ENCODE results near the gene EXOC6B. TPM values are rescaled to one million over a fixed set of nuclear protein-coding genes. Genes with fewer than 3 reads are reported as not detected.

The EXOC6B gene
- total RNA-seq, 2 donors from 2014 or later: 51.3 to 68.9 TPM

GRCh38 chr2:72781480-72781879 is 44.4 kb downstream of the EXOC6B start:
- H3K4me3 Mint-ChIP-seq: no peak overlapping the region
- Histone ChIP-seq H3K4me1 (ENCODE audit: control insufficient read depth, insufficient read depth, low read length) (no peaks in the 10 kb centered on the region), H3K27me3 (ENCODE audit: control insufficient read depth, insufficient read depth, low read length, poor library complexity, severe bottlenecking) (no peaks in the 10 kb centered on the region), H3K27ac (ENCODE audit: low read depth, low read length) (no peak overlapping the region), H3K36me3 (ENCODE audit: control insufficient read depth, insufficient read depth, low read length) (peaks cover 36% of the 10 kb centered on the region), H3K9me3 (ENCODE audit: control insufficient read depth, low read length) (peaks cover 34% of the 10 kb centered on the region), H3K9ac (ENCODE audit: extremely low read depth, low read length, poor library complexity, severe bottlenecking) (no peak overlapping the region), H3K4me3 (ENCODE audit: low read length) (no peak overlapping the region)
- DNase-seq: no peak
- no peak for TF ChIP-seq CTCF (conservative IDR thresholded peaks at IDR 0.05)
- H3K27ac Mint-ChIP-seq: no peak overlapping the region
- 92 to 94% methylated on average over 5 of the region's 5 CpGs for WGBS, 2 experiments (ENCODE audit: insufficient coverage in 1 of 2, insufficient read length in 1 of 2)
- peaks cover 14% of the 10 kb centered on the region for H3K4me1 Mint-ChIP-seq
- peaks cover 29% of the 10 kb centered on the region for H3K9me3 Mint-ChIP-seq
- H3K27me3 Mint-ChIP-seq (ENCODE audit: insufficient read depth): no peaks in the 10 kb centered on the region
- peaks cover 39% of the 10 kb centered on the region for H3K36me3 Mint-ChIP-seq (ENCODE audit: low read depth)

- Histone ChIP-seq H3K27ac (ENCODE audit: low read depth, low read length) (no peak overlapping the region), H3K9ac (ENCODE audit: extremely low read depth, low read length, poor library complexity, severe bottlenecking) (no peak overlapping the region), H3K36me3 (ENCODE audit: control insufficient read depth, insufficient read depth, low read length) (peaks cover 28% of the 10 kb centered on the region), H3K4me3 (ENCODE audit: low read length) (no peak overlapping the region), H3K9me3 (ENCODE audit: control insufficient read depth, low read length) (peaks cover 24% of the 10 kb centered on the region), H3K27me3 (ENCODE audit: control insufficient read depth, insufficient read depth, low read length, poor library complexity, severe bottlenecking) (no peaks in the 10 kb centered on the region), H3K4me1 (ENCODE audit: control insufficient read depth, insufficient read depth, low read length) (no peaks in the 10 kb centered on the region)
- peaks cover 21% of the 10 kb centered on the region for H3K9me3 Mint-ChIP-seq
- 79% methylated on average over 2 of the region's 2 CpGs; no CpG with 5 or more reads in 1 of the 2 experiments for WGBS, 2 experiments (ENCODE audit: insufficient coverage in 1 of 2, insufficient read length in 1 of 2)
- TF ChIP-seq CTCF (conservative IDR thresholded peaks at IDR 0.05): no peak
- H3K27me3 Mint-ChIP-seq (ENCODE audit: insufficient read depth): no peaks in the 10 kb centered on the region
- H3K4me1 Mint-ChIP-seq: peaks cover 16% of the 10 kb centered on the region
- no peak overlapping the region for H3K27ac Mint-ChIP-seq
- no peak overlapping the region for H3K4me3 Mint-ChIP-seq
- no peak for DNase-seq
- H3K36me3 Mint-ChIP-seq (ENCODE audit: low read depth): peaks cover 31% of the 10 kb centered on the region
Observed at GRCh38 chr2:72780477-72780876, 45.4 kb downstream of the EXOC6B start.

GRCh38 chr2:72779495-72779894 is 46.3 kb downstream of the EXOC6B start:
- Mint-ChIP-seq H3K27ac (no peak overlapping the region), H3K36me3 (ENCODE audit: low read depth) (peaks cover 21% of the 10 kb centered on the region), H3K9me3 (peaks cover 11% of the 10 kb centered on the region), H3K27me3 (ENCODE audit: insufficient read depth) (no peaks in the 10 kb centered on the region), H3K4me3 (no peak overlapping the region), H3K4me1 (peaks cover 21% of the 10 kb centered on the region)
- Histone ChIP-seq H3K9me3 (ENCODE audit: control insufficient read depth, low read length) (peaks cover 14% of the 10 kb centered on the region), H3K4me1 (ENCODE audit: control insufficient read depth, insufficient read depth, low read length) (no peaks in the 10 kb centered on the region), H3K4me3 (ENCODE audit: low read length) (no peak overlapping the region), H3K27me3 (ENCODE audit: control insufficient read depth, insufficient read depth, low read length, poor library complexity, severe bottlenecking) (no peaks in the 10 kb centered on the region), H3K27ac (ENCODE audit: low read depth, low read length) (no peak overlapping the region), H3K9ac (ENCODE audit: extremely low read depth, low read length, poor library complexity, severe bottlenecking) (no peak overlapping the region), H3K36me3 (ENCODE audit: control insufficient read depth, insufficient read depth, low read length) (peaks cover 25% of the 10 kb centered on the region)
- DNase-seq: no peak
- no peak for TF ChIP-seq CTCF (conservative IDR thresholded peaks at IDR 0.05)
- WGBS, 2 experiments (ENCODE audit: insufficient coverage in 1 of 2, insufficient read length in 1 of 2): 94 to 100% methylated on average over 1 to 2 of the region's 2 CpGs
